Kidney capillary endothelial cell (primary cell): ENCODE results near the gene PIM2.

Experiments
- DNase-seq: peaks from one replicate; pipeline ENCODE4 v3.0.0-alpha.2; 2018; ENCODE audit warnings: low spot score

The PIM2 gene

GRCh38 chrX:48864210-48864609 is 54.6 kb downstream of the PIM2 start:
- no peak for DNase-seq
